Trophoblast cell (in vitro differentiated cells and primary cell): ENCODE results near the gene THSD4.
A peak's percentile ranks its signal among the peaks of the same experiment; 100 is the strongest.

Experiments
- DNase-seq, 2 donors: peaks; one replicate each; pipeline ENCODE4 v3.0.0-alpha.2; 2016
- H2AFZ ChIP-seq: 2 replicates; pipeline ENCODE4 v1.6.1; 2013; ENCODE audit warnings: low read length, moderate library complexity, mild to moderate bottlenecking; ENCODE audit not compliant: insufficient read depth, poor library complexity
- H2AK5ac ChIP-seq: 2 replicates; pipeline ENCODE4 v1.6.1; 2013; ENCODE audit warnings: mild to moderate bottlenecking, low read length
- H2BK120ac ChIP-seq: 2 replicates; pipeline ENCODE4 v1.6.1; 2013; ENCODE audit warnings: low read length, mild to moderate bottlenecking, moderate library complexity; ENCODE audit not compliant: insufficient read depth, poor library complexity
- H2BK12ac ChIP-seq: 2 replicates; pipeline ENCODE4 v1.6.1; 2013; ENCODE audit warnings: mild to moderate bottlenecking, low read length, moderate library complexity
- H2BK5ac ChIP-seq: 2 replicates; pipeline ENCODE4 v1.6.1; 2013; ENCODE audit warnings: low read length, low read depth, moderate library complexity, mild to moderate bottlenecking; ENCODE audit not compliant: poor library complexity
- H3K14ac ChIP-seq: 2 replicates; pipeline ENCODE4 v1.6.1; 2013; ENCODE audit warnings: mild to moderate bottlenecking, low read length
- H3K18ac ChIP-seq: 2 replicates; pipeline ENCODE4 v1.6.1; 2013; ENCODE audit warnings: mild to moderate bottlenecking, low read length
- H3K23ac ChIP-seq: 2 replicates; pipeline ENCODE4 v1.6.1; 2013; ENCODE audit warnings: low read length
- H3K27ac ChIP-seq: 2 replicates; pipeline ENCODE4 v1.5.1; 2013; ENCODE audit warnings: low read depth, mild to moderate bottlenecking, inconsistent platforms, low read length, moderate library complexity
- H3K27me3 ChIP-seq: 2 replicates; pipeline ENCODE4 v1.6.1; 2013; ENCODE audit warnings: inconsistent platforms, mild to moderate bottlenecking, low read length, moderate library complexity; ENCODE audit not compliant: insufficient read depth
- H3K36me3 ChIP-seq, 2 experiments: 1 replicate in 1 of 2; 2 replicates in 1 of 2; pipeline ENCODE4 v1.6.1; 2013; ENCODE audit warnings: low read length in 2 of 2, mild to moderate bottlenecking in 2 of 2, moderate library complexity in 1 of 2; ENCODE audit not compliant: insufficient read depth in 2 of 2, control insufficient read depth in 1 of 2
- H3K4ac ChIP-seq: 2 replicates; pipeline ENCODE4 v1.6.1; 2013; ENCODE audit warnings: low read depth, mild to moderate bottlenecking, low read length, moderate library complexity
- H3K4me1 ChIP-seq, 2 experiments: 1 replicate in 1 of 2; 2 replicates in 1 of 2; pipeline ENCODE4 v1.6.1; 2013; ENCODE audit warnings: low read length in 2 of 2, mild to moderate bottlenecking in 2 of 2, moderate library complexity in 1 of 2; ENCODE audit not compliant: insufficient read depth in 2 of 2, control insufficient read depth in 1 of 2
- H3K4me2 ChIP-seq: 2 replicates; pipeline ENCODE4 v1.6.1; 2013; ENCODE audit warnings: inconsistent platforms, mild to moderate bottlenecking, low read length, moderate library complexity
- H3K4me3 ChIP-seq: 2 replicates; pipeline ENCODE4 v1.5.1; 2013; ENCODE audit warnings: mild to moderate bottlenecking, low read depth, low read length, inconsistent platforms
- H3K79me1 ChIP-seq: one replicate; pipeline ENCODE4 v1.6.1; 2013; ENCODE audit warnings: low read length
- H3K79me2 ChIP-seq: 2 replicates; pipeline ENCODE4 v1.6.1; 2013; ENCODE audit warnings: low read length, mild to moderate bottlenecking; ENCODE audit not compliant: control insufficient read depth, insufficient read depth, poor library complexity
- H3K9ac ChIP-seq: 2 replicates; pipeline ENCODE4 v1.6.1; 2013; ENCODE audit warnings: mild to moderate bottlenecking, low read length
- H3K9me3 ChIP-seq: 2 replicates; pipeline ENCODE4 v1.6.1; 2013; ENCODE audit warnings: low read depth, mild to moderate bottlenecking, control low read depth, inconsistent platforms, low read length; ENCODE audit not compliant: insufficient read depth
- H4K12ac ChIP-seq: 2 replicates; pipeline ENCODE4 v1.6.1; 2013; ENCODE audit warnings: low read depth, mild to moderate bottlenecking, low read length, moderate library complexity
- H4K8ac ChIP-seq: 2 replicates; pipeline ENCODE4 v1.6.1; 2013; ENCODE audit warnings: low read depth, mild to moderate bottlenecking, low read length, moderate library complexity
- H4K91ac ChIP-seq: one replicate; pipeline ENCODE4 v1.6.1; 2013; ENCODE audit warnings: low read depth, mild to moderate bottlenecking, low read length, moderate library complexity
- WGBS: extraction: QIAGEN DNeasy Blood & Tissue Kit; methylation state at CpG from one replicate; pipeline ENCODE4 v1.1.7; 2013; ENCODE audit warnings: missing lambda C conversion rate; ENCODE audit not compliant: insufficient read length, insufficient coverage; ENCODE audit errors: extremely low coverage; 5-methylcytosine and 5-hydroxymethylcytosine counted together

Gene THSD4

GRCh38 chr15:71743861-71744382 is 628.7 kb downstream of the THSD4 start:
- Histone ChIP-seq H3K9me3 (no peaks in the 10 kb centered on the region), H3K27ac (no peak overlapping the region), H2BK120ac (no peak overlapping the region), H2AK5ac (no peak overlapping the region), H3K23ac (no peak overlapping the region), H2BK12ac (no peak overlapping the region), H2BK5ac (no peak overlapping the region), H3K4me1 (no peaks in the 10 kb centered on the region), H3K79me1 (no peaks in the 10 kb centered on the region), H2AFZ (no peak overlapping the region), H3K4ac (no peak overlapping the region), H4K8ac (no peak overlapping the region), H4K91ac (no peak overlapping the region), H3K4me2 (no peak overlapping the region), H3K36me3 (no peaks in the 10 kb centered on the region), H3K18ac (no peak overlapping the region), H3K4me3 (no peak overlapping the region), H3K27me3 (no peaks in the 10 kb centered on the region), H3K79me2 (no peaks in the 10 kb centered on the region), H3K14ac (no peak overlapping the region), H4K12ac (no peak overlapping the region), H3K9ac (no peak overlapping the region)
- 100% methylated on average over 1 of the region's 6 CpGs for WGBS
- DNase-seq, result peak; percentile 24 to 78

- no peak overlapping the region for H2BK120ac ChIP-seq
- no peaks in the 10 kb centered on the region for H3K79me1 ChIP-seq
- H3K4me3 ChIP-seq, result no peak overlapping the region
- H3K18ac ChIP-seq, result no peak overlapping the region
- no peak overlapping the region for H3K27ac ChIP-seq
- no peaks in the 10 kb centered on the region for H3K79me2 ChIP-seq
- H2AK5ac ChIP-seq, result no peak overlapping the region
- no peaks in the 10 kb centered on the region for H3K27me3 ChIP-seq
- H3K14ac ChIP-seq, result no peak overlapping the region
- H2BK5ac ChIP-seq, result no peak overlapping the region
- H3K4ac ChIP-seq, result no peak overlapping the region
- no CpG with 5 or more reads among the region's 17 CpGs for WGBS
- no peak overlapping the region for H4K8ac ChIP-seq
- H3K9ac ChIP-seq, result no peak overlapping the region
- no peak overlapping the region for H2AFZ ChIP-seq
- no peak overlapping the region for H4K12ac ChIP-seq
- no peak overlapping the region for H3K4me2 ChIP-seq
- no peak overlapping the region for H2BK12ac ChIP-seq
- no peaks in the 10 kb centered on the region for H3K4me1 ChIP-seq
- no peaks in the 10 kb centered on the region for H3K36me3 ChIP-seq
- DNase-seq, result peak; percentile 40 to 74
- no peak overlapping the region for H4K91ac ChIP-seq
- H3K9me3 ChIP-seq, result peaks cover 3% of the 10 kb centered on the region
- no peak overlapping the region for H3K23ac ChIP-seq
These were observed 631.4 kb downstream of the THSD4 start for GRCh38 chr15:71746719-71747118.

DNA sequence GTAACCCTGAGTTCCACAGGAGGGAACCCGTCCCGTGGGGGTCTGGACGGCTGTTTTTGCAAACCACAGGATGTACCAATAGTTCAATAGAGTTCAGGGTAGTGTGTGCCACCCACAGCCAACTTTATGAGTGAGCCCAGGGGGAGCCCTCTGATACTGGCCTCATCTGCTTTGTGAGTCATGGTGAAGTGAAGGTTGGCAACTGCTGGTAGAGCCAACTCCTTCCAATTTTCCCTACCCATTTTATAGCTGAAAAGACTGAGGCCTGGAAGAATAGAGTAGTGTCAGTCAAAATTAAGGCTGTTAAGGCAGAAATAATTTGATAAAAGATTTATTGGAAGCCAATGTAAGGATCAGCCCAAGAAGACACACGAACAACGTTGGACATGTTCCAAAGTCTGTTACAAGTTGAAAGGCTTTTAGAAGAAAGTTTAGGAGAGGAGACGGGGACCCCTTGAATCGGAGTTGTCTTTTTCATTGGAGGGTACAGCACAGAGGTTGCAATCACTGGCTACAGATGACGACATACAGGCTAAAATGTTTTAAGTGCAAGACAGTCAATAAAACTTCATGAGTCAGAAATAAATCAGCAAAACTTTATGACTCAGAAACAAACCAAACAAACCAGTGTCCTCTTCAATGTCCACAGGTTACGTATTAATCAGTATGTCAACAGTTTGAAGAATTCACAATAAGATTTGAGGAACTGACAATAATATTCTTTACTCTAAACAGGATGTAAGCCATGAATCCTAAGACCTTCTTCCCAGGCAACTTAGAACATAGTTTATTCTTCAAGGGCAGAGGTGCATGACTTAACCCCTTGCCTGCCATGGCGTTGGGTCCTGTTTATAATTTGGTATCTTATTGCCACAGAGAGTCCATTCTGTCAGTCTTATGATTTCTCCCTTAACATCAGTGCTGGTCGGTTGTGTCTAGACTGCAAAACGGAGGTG is 632.1 kb downstream of the THSD4 start:
- H4K8ac ChIP-seq, result no peak overlapping the region
- no peak overlapping the region for H4K91ac ChIP-seq
- no peak overlapping the region for H4K12ac ChIP-seq
- H3K27me3 ChIP-seq, result no peaks in the 10 kb centered on the region
- no peak overlapping the region for H3K27ac ChIP-seq
- H3K4me2 ChIP-seq, result no peak overlapping the region
- no peak overlapping the region for H3K9ac ChIP-seq
- H3K23ac ChIP-seq, result no peak overlapping the region
- H3K36me3 ChIP-seq, result no peaks in the 10 kb centered on the region
- H3K79me2 ChIP-seq, result no peaks in the 10 kb centered on the region
- no peaks in the 10 kb centered on the region for H3K79me1 ChIP-seq
- no peaks in the 10 kb centered on the region for H3K4me1 ChIP-seq
- no peak overlapping the region for H3K18ac ChIP-seq
- peak in 1 of 2 donors; percentile 83 for DNase-seq
- H3K4me3 ChIP-seq, result no peak overlapping the region
- H3K4ac ChIP-seq, result no peak overlapping the region
- H2AK5ac ChIP-seq, result no peak overlapping the region
- no peak overlapping the region for H3K14ac ChIP-seq
- H2BK120ac ChIP-seq, result no peak overlapping the region
- H2BK5ac ChIP-seq, result no peak overlapping the region
- H2AFZ ChIP-seq, result no peak overlapping the region
- H3K9me3 ChIP-seq, result peaks cover 3% of the 10 kb centered on the region
- WGBS, result no CpG with 5 or more reads among the region's 12 CpGs
- H2BK12ac ChIP-seq, result no peak overlapping the region

DNA sequence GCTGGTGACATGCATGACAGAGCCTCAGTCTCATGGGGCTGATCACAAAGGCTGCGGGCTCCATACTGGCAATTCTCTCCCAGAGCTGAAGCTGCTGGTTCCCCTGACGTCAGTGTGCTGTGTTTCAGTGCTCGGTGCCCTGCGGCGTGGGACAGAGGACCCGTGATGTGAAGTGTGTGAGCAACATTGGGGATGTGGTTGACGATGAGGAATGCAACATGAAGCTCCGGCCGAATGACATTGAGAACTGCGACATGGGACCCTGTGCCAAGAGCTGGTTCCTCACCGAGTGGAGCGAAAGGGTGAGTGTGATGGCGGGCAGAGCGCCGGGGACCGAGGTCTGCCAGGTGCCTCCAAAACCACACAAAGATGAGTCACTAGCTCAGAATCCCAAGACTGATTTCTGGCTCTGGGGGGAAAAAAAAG is 633.0 kb downstream of the THSD4 start:
- Histone ChIP-seq H3K4me1 (no peaks in the 10 kb centered on the region), H2AK5ac (no peak overlapping the region), H3K4me3 (no peak overlapping the region), H3K23ac (no peak overlapping the region), H2AFZ (no peak overlapping the region), H3K4me2 (no peak overlapping the region), H3K79me2 (no peaks in the 10 kb centered on the region), H2BK12ac (no peak overlapping the region), H2BK120ac (no peak overlapping the region), H3K36me3 (no peaks in the 10 kb centered on the region), H3K14ac (no peak overlapping the region), H3K27me3 (no peaks in the 10 kb centered on the region), H4K12ac (no peak overlapping the region), H3K18ac (no peak overlapping the region), H3K79me1 (no peaks in the 10 kb centered on the region), H4K91ac (no peak overlapping the region), H3K9ac (no peak overlapping the region), H3K9me3 (peaks cover 3% of the 10 kb centered on the region), H4K8ac (no peak overlapping the region), H3K27ac (no peak overlapping the region), H2BK5ac (no peak overlapping the region), H3K4ac (no peak overlapping the region)
- DNase-seq, result peak; percentile 75 to 91
- no CpG with 5 or more reads among the region's 16 CpGs for WGBS
